Thoracic aorta (tissue), 2 donors: ENCODE measurements around the gene SERTAD2. TPM values are rescaled to one million over a fixed set of nuclear protein-coding genes. Genes with fewer than 3 reads are reported as not detected.

ENCODE experiments used
- ATAC-seq: fragments of 150-250 bp; one replicate; pipeline ENCODE4 v1.8.0; 2017; ENCODE audit warnings: low read depth; ENCODE audit not compliant: insufficient number of reproducible peaks, low FRiP score
- DNase-seq: peaks from one replicate; pipeline ENCODE4 v3.0.0-alpha.2; 2020; ENCODE audit warnings: low spot score
- H3K27ac ChIP-seq, 2 donors: fragments of 200-600 bp; sonication (generic); 1 replicate in 1 of 2; 2 replicates in 1 of 2; pipeline ENCODE4 v1.5.1; 2016; ENCODE audit warnings: mild to moderate bottlenecking in 2 of 2, moderate library complexity in 2 of 2
- H3K27me3 ChIP-seq: fragments of 200-600 bp; sonication (generic); replicated peaks from 2 replicates; pipeline ENCODE4 v1.6.0; 2016; ENCODE audit warnings: mild to moderate bottlenecking; ENCODE audit not compliant: insufficient read depth
- H3K36me3 ChIP-seq: fragments of 200-600 bp; sonication (generic); one replicate; pipeline ENCODE4 v1.5.1; 2016
- H3K4me1 ChIP-seq, 2 donors: fragments of 200-600 bp; sonication (generic); 1 replicate in 1 of 2; 2 replicates in 1 of 2; pipeline versions ENCODE4 v1.5.1 to v1.6.0; 2016; ENCODE audit warnings: low read depth in 2 of 2, mild to moderate bottlenecking in 1 of 2; ENCODE audit not compliant: control insufficient read depth in 1 of 2
- H3K4me3 ChIP-seq: fragments of 200-600 bp; sonication (generic); 2 replicates; pipeline ENCODE4 v1.5.1; 2016; ENCODE audit warnings: mild to moderate bottlenecking
- H3K9me3 ChIP-seq: fragments of 200-600 bp; sonication (generic); 2 replicates; pipeline ENCODE4 v1.5.1; 2016
- total RNA-seq, 2 donors: library from RNA; depleted of rRNA; stranded (reverse); fragments of >200 nt; gene quantifications; one replicate each; pipeline versions ENCODE4 v1.1.0 to v1.2.3, GENCODE V29; 2016
- TF ChIP-seq, protein P1 (sequence below): fragments of 200-600 bp; sonication (generic); IDR thresholded peaks from one replicate; pipeline ENCODE4 v1.5.1; 2019; ENCODE audit warnings: antibody characterized with exemption

Gene SERTAD2
- total RNA-seq, 2 donors from 2014 or later, result 17.9 to 31.9 TPM

- no peak for DNase-seq
- Histone ChIP-seq H3K9me3 (no peaks in the 10 kb centered on the region), H3K27me3 (no peaks in the 10 kb centered on the region), H3K27ac (peak overlapping the region; percentile 99), H3K4me1 (peaks cover 12 to 43% of the 10 kb centered on the region in 2 donors), H3K4me3 (peak overlapping the region; percentile 96), H3K36me3 (no peaks in the 10 kb centered on the region)
- no peak for ATAC-seq
- TF ChIP-seq, protein P1, sequence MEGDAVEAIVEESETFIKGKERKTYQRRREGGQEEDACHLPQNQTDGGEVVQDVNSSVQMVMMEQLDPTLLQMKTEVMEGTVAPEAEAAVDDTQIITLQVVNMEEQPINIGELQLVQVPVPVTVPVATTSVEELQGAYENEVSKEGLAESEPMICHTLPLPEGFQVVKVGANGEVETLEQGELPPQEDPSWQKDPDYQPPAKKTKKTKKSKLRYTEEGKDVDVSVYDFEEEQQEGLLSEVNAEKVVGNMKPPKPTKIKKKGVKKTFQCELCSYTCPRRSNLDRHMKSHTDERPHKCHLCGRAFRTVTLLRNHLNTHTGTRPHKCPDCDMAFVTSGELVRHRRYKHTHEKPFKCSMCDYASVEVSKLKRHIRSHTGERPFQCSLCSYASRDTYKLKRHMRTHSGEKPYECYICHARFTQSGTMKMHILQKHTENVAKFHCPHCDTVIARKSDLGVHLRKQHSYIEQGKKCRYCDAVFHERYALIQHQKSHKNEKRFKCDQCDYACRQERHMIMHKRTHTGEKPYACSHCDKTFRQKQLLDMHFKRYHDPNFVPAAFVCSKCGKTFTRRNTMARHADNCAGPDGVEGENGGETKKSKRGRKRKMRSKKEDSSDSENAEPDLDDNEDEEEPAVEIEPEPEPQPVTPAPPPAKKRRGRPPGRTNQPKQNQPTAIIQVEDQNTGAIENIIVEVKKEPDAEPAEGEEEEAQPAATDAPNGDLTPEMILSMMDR, result no peak
Observed at GRCh38 chr2:64652231-64653108, 1.2 kb downstream of the SERTAD2 start.

DNA sequence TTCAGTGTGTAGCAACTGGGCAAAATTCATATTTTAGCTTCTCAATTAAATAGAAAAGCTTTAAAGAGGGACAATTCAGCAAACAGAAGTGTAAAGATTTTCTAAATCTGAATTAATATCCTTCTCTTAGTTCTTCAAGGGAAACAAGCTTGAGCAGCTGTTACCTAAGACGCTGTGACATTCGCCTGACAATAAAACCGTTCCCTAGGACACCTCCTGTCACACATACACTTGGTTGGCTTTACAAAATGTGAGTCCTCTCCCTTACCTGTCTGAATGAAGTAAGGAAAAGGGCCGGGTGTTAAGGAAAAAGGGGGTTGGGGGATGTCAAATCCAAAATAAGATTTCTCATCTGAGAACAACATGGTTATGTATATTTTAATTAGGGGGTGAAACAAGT lies 2.1 kb downstream of the SERTAD2 start:
- H3K36me3 ChIP-seq, result no peaks in the 10 kb centered on the region
- TF ChIP-seq, protein P1, result no peak
- H3K4me3 ChIP-seq, result peak overlapping the region; percentile 96
- H3K27me3 ChIP-seq, result no peaks in the 10 kb centered on the region
- H3K4me1 ChIP-seq, result peaks cover 12 to 48% of the 10 kb centered on the region in 2 donors
- ATAC-seq, result no peak
- DNase-seq, result no peak
- peak overlapping the region in 1 of 2 donors; percentile 99 for H3K27ac ChIP-seq
- no peaks in the 10 kb centered on the region for H3K9me3 ChIP-seq

DNA sequence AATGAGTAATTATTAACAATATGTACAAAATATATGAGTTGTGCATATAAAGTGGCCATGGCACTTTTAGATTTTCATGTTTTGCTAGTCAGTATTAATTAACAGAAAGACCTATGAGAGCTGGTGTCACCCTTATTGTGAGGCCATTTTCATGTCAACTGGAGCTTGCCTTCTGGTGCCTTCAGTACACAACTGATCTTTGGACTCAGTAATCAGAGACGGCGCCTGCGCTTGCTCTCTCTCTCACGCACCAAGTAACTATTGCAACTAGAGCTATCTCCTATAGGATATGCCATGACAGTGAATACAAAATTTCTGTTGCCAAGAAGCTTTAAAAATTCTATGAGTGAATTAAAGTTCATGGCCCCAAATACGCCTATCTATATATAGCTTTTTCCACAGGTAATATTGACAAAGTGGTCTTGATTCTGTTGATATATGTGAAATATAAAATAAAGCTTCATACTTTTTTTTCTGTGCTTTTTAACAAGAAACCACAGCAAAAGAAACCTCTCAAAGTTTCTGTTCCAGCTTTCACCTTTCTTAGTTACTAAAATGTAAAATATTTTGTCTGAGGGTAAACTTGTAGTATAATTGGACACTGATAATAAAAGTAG lies 2.9 kb downstream of the SERTAD2 start:
- no peak for DNase-seq
- Histone ChIP-seq H3K4me3 (no peak overlapping the region), H3K27ac (no peak overlapping the region), H3K4me1 (peaks cover 15 to 52% of the 10 kb centered on the region in 2 donors), H3K9me3 (no peaks in the 10 kb centered on the region), H3K36me3 (no peaks in the 10 kb centered on the region), H3K27me3 (no peaks in the 10 kb centered on the region)
- no peak for ATAC-seq
- TF ChIP-seq, protein P1, result no peak

GRCh38 chr2:64650296-64650695 lies 3.4 kb downstream of the SERTAD2 start:
- H3K4me3 ChIP-seq, result no peak overlapping the region
- ATAC-seq, result no peak
- H3K36me3 ChIP-seq, result no peaks in the 10 kb centered on the region
- no peak overlapping the region for H3K27ac ChIP-seq
- peaks cover 21 to 52% of the 10 kb centered on the region in 2 donors for H3K4me1 ChIP-seq
- TF ChIP-seq, protein P1, result no peak
- H3K9me3 ChIP-seq, result no peaks in the 10 kb centered on the region
- no peak for DNase-seq
- no peaks in the 10 kb centered on the region for H3K27me3 ChIP-seq

DNA sequence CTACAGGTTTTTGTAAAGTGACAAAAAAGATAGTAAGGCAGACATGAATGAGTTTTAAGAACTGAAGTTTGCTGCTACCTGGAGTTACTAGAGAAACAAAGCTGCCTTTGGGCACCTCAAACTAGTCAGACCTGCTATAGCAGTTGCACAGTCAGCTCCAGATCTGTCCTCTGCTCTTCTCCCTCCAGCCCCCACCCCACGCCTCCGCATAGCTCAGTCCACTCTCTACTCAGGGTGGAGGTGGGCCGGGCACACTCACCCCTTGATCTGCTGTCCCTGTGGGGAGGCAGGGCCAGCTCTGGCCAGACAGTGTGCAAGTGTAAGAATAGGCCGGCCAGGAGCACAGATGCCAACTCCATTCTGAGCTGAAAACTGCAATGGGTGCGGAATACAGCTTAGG lies 4.1 kb downstream of the SERTAD2 start:
- Histone ChIP-seq H3K9me3 (no peaks in the 10 kb centered on the region), H3K4me3 (no peak overlapping the region), H3K27ac (no peak overlapping the region), H3K4me1 (peaks cover 21 to 46% of the 10 kb centered on the region in 2 donors), H3K36me3 (no peaks in the 10 kb centered on the region), H3K27me3 (no peaks in the 10 kb centered on the region)
- no peak for DNase-seq
- ATAC-seq, result no peak
- TF ChIP-seq, protein P1, result no peak
